NCI-H1105 treated with DMSO at 0.1 percent for 48 hours (cell line): ENCODE data around the gene ASB2.

Experiments used
- DNase-seq: peaks from one replicate; lab custom pipeline; 2025; lab: John Stamatoyannopoulos, UW

The ASB2 gene

DNA sequence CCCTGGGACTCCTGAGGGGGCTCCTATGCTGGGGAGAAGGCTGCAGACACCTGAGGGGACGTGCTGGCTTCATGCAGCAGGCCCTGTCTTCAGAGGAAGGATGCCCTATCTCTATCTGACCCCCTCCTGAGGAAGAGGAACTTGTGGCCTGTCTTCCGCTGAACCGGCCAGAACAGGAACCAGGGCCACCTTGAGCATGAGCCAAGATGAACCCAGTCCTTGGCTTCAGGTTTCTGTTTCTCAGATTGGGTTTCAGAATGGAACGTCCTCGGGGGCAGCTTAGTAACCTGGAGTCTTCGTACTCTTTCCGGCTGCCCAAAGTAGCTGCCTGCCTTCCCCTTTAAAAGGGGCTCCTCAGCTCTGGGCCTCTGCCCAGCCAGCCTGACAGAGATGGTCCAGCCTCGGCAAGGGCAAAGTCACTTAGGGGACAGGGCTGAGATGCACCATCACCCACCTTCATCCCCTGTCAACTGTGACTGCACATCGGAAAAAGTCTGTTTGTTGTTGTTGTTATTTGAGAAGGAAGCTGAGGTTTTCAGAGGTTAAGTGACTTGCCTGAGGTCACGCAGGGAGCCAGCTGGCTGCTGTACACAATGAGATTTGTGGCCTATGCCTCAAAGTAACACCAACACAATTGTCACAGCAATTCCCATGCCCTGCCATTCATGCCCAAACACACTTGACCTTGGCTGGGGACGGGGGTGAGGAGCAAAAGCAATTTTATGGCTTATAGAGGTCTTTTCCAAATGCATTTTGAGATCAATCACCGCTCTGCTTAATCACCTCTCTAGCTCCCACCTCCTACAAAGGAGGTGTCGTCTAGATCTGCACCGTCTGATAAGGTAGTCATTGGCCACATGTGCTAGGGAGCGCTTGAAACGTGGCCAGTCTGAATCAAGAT lies 13.4 kb downstream of the ASB2 start:
- DNase-seq, result no peak

DNA sequence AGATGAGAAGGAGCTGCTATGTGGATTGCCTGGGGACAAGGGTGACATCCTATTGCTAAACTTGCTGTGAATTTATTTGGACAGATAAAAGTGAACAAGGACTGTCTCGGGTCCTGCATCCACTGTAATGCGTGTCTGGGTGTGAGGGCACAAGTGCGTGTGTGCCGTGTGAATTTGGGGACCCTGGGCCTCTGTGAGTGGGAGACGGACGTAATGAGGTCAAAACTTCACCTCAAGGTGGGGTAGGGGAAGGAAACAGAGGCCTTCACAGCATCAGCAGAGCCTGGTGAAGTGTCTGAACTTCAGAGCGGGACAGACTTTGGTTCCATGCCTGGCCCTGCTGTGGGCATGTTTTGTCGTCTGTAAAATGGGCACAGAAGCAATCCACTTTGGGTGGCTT lies 14.8 kb downstream of the ASB2 start:
- no peak for DNase-seq

DNA sequence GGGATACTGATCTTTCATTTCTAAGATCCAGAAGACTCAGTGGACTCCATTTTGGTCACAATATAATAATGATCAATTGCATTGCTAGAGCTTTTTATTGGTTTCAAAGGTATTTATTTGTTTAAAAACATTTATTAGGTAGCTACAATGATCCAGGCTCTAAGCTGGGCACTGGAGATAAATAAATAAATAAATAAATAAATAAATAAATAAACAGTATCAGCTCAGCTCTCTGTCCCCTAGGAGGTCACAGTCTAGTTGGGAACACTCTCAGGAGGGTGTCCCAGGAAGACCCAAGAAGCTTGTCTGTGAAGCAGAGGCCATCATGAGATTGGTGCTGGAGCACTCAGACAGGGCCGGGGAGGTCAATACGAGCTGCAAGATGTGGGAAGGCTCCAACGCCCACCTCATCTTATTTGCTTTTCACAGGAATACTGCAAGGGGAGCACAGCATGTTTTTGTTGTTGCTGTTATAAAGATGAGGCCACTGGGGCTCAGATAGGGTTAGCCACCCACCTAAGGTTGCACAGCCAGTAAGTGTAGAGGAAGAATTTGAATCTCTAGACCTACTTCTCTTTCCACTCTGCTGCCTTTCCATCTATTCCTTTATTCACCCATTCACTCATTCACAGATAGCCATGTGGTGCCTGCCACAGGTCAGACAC lies 15.5 kb downstream of the ASB2 start:
- DNase-seq, result no peak

DNA sequence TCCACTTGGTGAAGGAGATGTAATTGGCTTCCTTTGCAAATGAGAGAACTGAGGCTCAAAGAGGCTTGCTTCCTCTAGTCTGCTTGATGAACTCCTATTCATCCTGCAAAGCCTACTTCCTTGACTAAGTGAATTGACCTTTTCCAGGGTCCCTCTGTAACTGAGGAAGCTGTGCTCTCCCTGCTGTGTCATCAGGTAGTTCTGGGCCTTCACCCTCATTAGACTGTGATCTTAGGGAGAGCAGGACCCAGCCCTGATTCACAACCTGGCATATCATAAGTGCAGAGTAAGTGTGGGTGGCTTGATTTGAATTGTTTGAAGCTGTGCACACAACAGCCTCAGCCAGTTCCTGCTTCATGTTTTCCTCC lies 16.3 kb downstream of the ASB2 start:
- DNase-seq, result no peak

DNA sequence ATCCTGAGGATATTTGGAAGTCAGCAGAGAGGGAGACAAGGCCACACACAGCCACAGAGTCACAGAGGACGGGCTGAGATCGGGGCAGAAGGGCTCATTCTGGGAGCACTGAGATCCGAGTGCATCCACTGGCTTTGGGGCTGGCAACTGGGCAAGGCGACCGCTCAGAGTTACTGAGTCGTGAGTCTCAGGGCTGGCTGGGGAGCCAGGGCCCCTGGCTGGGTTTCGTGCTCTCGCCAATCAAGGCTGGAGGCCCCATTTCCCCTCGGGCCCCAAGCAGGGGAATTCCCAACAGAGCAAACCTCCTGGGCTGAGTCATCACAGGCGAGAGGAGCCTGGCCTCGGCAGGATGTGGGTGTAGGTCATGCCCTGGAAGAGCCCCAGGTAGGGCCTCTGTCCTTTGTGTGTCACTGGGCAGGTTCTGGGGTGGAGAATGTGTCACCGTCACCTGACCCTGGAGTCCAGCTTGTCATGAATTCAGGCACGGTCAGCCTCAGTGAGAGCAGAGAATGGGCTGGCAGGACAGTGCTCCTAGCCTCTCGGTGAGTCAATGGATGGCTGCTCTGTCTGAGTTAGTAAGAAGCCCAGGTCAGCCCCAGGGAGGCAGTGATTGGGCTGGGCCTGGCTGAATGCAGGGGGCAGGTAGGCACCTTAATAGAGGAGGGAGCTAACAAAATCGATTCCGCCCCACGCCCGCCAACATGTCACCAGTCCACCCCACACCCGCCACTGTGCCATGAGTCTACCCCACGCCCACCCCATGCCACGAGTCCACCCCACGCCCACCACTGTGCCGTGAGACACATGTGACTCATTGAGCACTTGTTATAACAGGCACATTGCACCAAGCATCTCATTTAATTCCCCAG lies 16.9 kb downstream of the ASB2 start:
- DNase-seq, result no peak

DNA sequence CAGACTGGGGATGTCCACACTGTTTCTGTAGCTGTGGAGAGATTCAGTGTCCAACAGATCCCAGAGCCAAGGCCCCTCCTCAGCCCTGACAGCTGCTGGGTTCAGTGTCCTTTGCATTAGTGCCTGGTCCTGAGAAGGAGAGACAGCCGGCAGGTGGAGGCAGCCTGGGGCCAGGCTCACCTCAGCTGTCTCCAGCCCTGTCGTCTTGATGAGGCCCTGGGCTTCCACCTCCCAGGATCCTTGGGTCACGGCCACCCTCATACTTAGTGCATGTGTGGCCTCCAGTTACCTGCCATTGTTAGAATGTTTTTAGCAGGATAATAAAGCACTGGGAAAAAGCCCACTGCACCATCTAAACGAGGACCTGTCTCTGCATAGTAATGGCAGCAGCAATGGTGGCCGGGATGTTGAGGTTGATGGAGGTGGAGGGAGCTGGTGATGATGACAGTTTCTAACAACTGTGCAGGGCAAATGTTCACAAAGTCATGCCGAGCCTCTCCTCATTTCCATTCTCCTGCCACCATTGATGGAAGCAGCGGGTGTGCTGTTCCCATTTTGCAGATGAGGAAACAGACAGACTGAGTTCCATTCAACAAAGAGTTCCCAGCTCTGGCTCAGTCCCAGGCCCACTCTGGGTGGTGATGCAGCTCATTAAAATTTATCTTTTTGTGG lies 17.7 kb downstream of the ASB2 start:
- DNase-seq, result no peak

DNA sequence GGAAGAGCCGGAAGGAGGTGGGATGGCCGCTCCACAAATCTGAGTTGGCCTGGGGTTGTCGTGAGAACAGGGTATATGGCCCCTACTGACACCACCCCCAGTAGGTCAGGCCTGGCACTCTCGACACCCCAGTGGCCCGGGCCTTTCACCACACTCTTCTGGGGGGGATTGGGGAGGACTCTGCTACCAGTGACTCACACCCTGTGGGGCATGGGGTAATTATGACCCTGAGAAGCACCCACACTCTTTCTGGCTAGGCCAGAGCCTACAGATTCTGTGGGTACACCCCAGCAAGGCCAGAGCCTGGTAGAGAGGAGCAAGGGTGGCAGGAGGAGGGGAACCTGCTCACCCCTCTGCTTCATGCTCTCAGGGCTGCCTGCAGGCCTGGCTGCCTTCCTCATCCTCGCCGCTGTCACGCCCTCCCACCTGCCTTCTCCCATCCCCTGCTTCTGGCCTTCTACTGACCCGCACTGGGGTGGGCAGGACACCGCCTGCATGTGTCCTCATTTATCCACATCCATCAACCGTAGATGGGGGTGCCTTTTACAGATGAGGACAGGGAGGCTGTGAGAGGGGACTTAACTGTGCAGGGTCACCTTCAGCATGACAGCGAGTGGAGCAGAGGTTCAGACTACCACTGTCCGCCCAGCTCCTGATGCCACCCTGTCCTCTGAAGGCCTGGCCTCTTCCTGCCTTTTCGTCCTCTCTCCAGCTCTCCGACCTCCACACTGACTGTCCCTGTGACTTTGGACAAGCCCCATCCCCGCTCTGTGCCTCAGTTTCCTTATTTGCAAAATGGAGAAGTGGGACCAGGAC lies 18.4 kb downstream of the ASB2 start:
- no peak for DNase-seq

DNA sequence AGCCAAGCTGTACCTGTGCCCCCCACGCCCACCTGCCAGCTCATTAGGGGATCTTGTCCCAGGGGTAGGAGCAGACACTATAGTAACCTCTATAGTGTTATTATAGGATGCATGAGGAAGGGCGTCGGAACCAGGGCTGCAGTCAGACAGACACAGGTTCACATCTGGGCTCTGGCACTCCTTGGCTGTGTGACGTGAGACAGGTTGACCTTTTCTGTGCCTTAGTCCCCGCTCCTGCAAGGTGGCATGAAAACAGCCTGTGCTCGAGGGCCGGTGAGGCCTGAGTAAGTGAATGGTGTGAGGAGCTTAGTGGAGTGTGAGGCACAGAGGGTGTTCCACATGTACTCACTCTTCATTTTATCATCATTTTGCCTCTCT lies 19.0 kb downstream of the ASB2 start:
- no peak for DNase-seq

DNA sequence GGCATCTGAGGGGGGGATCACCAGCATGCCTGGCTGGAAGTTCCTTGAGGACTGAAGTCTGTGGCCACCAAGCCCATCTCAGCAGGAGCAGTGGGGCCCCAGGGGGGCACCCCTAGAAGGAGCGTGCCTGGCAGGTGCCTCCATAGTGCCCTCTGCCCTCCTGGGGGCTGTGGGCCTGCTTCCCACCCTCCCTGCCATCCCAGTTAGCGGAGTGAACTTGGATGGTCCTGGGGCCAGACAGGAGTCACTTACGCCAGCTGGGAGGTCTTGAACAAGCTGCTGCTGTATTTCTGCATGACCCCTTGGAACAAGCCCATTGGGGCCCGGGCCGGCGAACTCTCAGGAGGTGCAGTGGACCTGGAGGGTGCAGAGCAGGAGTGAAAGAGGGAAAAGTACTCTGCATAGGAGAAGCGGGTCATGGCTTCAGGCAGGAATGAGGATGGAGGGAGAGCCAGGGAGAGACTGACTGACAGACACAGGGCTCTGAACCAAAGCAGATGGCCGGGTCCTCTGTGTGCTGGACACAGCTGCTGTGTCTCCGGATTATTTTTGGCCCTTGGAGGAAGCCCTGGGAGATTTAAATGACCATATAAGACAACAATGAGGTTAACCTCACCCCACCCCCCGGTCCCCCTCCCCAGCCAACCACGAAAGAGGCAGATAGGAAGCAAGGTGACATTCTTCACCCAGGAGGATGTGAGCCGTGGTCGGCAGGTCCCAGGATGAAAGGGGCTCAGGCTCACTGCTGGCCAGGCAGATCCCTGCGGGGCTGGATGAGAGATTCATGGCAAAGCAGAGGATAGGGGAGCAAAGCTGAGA lies 19.6 kb downstream of the ASB2 start:
- DNase-seq, result no peak

DNA sequence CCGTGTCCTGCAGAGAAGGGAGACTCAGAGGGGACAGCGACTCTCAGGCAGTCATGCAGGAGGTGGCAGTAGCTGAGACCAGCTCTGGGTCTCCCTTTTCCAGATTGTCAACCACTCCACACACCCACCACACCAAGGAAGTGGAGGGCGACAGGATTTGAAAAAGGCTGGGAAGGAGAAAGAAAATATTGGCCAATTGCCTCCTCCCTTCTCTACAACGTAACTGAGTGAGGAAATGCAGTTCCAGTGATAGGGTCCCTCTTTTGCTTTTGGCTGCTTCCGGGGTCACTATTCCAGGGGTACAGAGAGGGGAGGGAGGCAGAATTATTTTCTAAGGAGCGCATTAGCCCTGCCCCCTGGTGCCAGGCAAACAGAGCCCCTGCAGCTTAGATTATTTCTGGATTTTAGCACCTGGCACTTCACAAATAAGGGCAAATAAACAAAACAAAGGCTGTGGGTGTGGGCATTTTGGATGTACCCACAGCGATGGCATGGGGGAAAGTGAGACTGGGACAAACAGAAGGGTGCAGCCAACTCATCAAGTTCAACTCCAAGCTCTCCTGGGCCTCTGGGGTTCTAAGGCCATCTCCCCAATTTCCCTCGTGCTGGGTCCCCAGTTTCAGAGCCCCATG lies 20.4 kb downstream of the ASB2 start:
- DNase-seq, result no peak

DNA sequence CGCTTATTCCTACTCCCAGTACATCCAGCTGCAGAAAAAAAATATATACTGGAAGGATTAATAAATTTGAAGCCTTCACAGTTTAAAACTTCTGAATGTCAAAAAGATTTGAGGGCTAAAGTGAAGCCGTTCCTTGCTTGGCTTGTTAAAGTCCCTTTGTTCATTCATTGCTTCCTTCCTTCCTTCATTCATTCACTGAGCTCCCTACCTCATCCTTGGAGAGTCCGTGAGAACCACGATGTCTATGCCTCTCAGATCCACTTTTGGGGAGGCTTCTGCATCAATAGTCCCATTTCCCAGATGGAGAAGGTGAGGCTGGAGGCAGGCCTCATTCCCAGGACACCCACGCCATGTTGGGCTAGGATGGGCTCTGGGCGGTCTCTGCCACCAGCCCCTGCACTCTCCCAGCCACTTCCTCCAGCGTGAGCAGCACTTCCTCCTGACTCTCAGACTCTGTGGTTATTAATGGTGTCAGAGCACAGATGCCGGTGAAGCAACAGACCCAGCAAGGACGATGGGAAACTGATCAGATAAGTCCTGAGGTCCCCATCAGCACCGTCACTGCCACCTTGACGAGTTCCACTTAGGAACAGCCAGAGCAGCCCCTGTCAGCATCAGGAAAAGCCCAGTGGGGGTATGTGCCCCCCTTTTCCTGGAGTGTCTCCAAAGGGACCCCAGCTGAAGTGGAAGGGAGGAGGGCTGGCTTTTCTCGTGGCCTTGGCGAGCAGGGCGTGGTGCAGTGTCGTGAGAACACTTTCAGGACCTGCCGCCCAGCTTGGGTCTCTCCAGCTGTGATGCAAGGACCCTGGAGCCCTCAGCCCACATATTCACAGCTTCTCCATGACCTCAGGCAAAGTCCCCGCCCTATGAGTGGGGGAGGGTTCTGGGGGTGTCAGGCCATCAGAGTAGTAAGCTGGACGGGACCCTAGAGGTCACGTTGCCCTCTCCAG lies 21.2 kb downstream of the ASB2 start:
- no peak for DNase-seq

DNA sequence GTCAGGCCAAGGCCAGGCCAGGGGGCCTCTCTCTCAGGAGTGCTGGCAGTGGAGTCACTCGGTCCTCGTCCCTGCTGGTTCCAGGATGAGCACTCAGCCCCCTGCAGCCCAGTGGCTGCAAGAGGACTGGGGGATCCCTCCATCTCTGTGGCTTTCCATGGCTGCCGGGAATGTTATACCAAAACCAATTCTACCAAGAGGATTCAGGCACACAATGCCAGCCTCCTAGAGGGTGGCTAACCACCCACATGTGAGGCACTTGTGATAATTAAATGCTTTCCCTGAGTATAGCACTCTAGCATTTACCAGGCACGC lies 21.9 kb downstream of the ASB2 start:
- no peak for DNase-seq

DNA sequence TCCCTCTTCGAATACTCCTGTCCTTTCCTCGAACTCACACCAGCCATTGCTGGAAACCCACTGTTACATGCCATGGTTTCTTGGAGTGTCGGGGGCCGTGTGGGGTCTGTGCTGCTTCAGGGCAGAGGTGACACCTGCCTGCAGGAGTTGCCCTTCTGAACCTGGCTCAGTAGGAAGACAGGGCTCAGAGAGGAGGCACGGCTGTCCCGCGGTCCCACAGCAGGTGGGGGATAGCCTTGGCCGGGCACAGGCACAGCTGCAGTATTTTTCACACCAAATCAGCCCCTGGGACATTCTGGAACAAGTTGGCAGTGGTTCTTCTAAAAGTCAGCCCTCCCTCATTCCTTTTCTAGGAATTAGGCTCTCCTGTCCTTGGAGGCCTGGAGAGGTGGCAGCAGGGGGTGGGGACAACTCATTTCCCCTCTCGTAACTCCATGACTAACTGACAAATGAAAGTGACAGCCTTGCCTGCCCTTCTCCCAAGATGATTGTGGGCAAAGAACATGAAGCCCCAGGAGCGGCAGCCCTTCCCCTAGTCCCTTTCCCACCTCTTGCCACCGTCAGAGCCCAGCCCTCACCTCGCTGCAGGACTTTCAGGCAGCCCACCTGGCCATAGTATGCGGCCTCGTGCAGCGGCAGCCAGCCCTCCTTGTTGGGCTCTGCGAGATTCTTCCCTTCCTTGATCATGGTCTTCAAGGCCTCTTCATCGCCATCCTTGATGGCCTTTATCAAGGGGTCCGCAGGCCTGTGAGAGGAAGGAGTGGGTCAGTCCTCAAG lies 22.4 kb downstream of the ASB2 start:
- no peak for DNase-seq

DNA sequence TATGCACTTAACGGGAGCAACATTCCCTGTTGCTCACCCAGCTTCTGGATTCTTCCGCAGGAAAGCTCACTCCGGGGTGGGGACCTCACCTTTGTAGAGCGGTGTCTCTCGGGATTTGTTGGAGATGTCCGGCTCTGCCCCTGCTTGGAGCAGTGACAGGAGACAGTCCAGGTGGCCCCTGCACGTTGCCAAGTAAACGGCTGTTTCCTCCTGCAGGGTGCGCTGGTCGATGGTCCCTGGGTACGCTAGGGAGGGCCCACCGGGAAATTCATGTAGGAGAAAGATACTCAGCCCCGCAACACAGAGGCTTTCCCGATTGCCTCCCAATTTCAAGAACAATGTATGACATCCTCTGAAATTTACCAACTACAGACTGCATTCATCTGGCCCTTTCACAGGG lies 23.1 kb downstream of the ASB2 start:
- DNase-seq, result no peak

DNA sequence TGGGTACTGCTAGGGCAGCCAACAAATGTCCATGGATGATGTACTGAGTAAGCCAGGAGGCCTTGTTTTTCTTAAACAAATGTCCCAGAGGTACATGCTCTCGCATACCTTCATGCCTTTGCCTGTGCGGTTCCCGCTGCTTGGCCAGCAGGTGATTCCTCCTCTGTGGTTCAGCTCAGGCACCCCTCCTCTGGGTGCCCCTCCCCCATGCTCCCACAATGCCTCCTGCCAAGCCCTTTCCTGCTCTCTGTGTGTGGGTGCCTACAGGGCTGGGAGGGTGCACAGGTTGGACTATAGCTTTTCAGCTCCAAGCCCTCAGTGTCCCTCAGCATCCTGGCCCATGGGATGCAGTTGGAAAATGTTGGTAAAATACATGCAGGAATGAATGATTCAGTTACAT lies 23.5 kb downstream of the ASB2 start:
- DNase-seq, result no peak

DNA sequence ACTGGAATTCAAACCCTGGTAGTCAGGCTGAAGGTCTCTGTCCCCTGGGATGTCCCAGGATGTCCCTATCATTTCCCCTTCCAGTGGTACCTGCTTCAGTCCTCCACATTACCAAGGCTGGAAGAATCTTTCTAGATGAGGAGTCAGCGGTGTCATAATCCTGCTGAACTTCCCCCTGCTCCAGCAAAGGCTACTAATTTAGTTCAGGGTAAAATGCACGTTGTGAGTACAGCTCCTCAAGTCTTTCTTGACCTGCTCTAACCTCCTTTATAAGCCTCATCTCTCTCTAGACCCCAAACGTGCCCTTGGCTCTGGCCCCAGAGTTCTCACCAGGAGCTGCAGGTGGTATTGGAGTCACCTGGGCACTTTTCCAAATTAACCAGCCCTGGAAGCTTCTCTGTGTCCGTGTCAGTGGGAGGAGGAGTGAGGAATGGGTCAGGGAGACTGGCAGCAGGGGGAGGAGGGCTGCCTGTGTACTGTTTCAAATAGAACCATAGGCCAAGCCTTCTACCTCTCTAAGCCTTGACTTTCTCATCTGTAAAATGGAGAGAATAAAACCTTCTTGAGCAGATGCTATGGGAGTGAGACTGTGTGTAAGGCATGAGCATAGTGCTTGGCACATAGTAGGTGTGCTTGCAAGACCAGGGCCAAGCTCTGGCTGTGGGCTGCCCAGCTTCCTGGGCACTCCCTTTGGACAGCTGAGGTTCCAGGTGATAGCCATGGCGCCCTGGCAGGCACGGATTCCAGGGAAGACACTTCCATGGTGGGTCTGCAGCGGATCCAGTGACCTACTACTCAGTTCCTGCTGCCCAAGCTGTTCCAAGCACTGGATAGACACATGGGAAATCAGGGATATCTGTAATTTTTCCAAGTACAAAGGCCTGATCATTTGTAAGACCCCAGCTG lies 24.5 kb downstream of the ASB2 start:
- peak; percentile 78 for DNase-seq
